Endodermal cell (in vitro differentiated cells): ENCODE data around the gene TATDN2. TPM values are rescaled to one million over a fixed set of nuclear protein-coding genes. Genes with fewer than 3 reads are reported as not detected.

Experiments
- DNase-seq: peaks from one replicate; pipeline ENCODE4 v3.0.0-alpha.2; 2017
- H3K27ac ChIP-seq: 2 replicates; pipeline ENCODE4 v1.5.1; 2013; ENCODE audit warnings: mild to moderate bottlenecking, low read depth, low read length, moderate library complexity
- H3K27me3 ChIP-seq: 2 replicates; pipeline ENCODE4 v1.6.1; 2013; ENCODE audit warnings: mild to moderate bottlenecking, low read length, moderate library complexity; ENCODE audit not compliant: insufficient read depth, control insufficient read depth, poor library complexity, severe bottlenecking
- H3K36me3 ChIP-seq: 2 replicates; pipeline ENCODE4 v1.7.0; 2013; ENCODE audit warnings: mild to moderate bottlenecking, low read length, moderate library complexity; ENCODE audit not compliant: control insufficient read depth, insufficient read depth
- H3K4me1 ChIP-seq: one replicate; pipeline ENCODE4 v1.7.0; 2013; ENCODE audit warnings: low read length; ENCODE audit not compliant: control insufficient read depth, insufficient read depth
- H3K4me3 ChIP-seq: 2 replicates; pipeline ENCODE4 v1.5.1; 2013; ENCODE audit warnings: mild to moderate bottlenecking, low read length, moderate library complexity
- H3K9ac ChIP-seq: 2 replicates; pipeline ENCODE4 v1.6.1; 2013; ENCODE audit warnings: mild to moderate bottlenecking, low read length, moderate library complexity; ENCODE audit not compliant: poor library complexity, severe bottlenecking; ENCODE audit errors: extremely low read depth
- H3K9me3 ChIP-seq: 2 replicates; pipeline ENCODE4 v1.6.1; 2013; ENCODE audit warnings: mild to moderate bottlenecking, low read length, moderate library complexity; ENCODE audit not compliant: control insufficient read depth
- H3K27ac Mint-ChIP-seq: 2 replicates; pipeline ENCODE4 v1.8.0; 2020; ENCODE audit warnings: mixed read lengths
- H3K27me3 Mint-ChIP-seq: 2 replicates; pipeline ENCODE4 v1.8.0; 2021; ENCODE audit warnings: mild to moderate bottlenecking, mixed read lengths; ENCODE audit not compliant: insufficient read depth
- H3K36me3 Mint-ChIP-seq: 2 replicates; pipeline ENCODE4 v1.8.0; 2020; ENCODE audit warnings: low read depth, mixed read lengths
- H3K4me1 Mint-ChIP-seq: 2 replicates; pipeline ENCODE4 v1.8.0; 2020; ENCODE audit warnings: mixed read lengths
- H3K4me3 Mint-ChIP-seq: 2 replicates; pipeline ENCODE4 v1.8.0; 2020; ENCODE audit warnings: mild to moderate bottlenecking, moderate library complexity, mixed read lengths
- H3K9me3 Mint-ChIP-seq: 2 replicates; pipeline ENCODE4 v1.8.0; 2020; ENCODE audit warnings: mild to moderate bottlenecking, mixed read lengths
- WGBS, 2 experiments: methylation state at CpG; one replicate each; pipeline versions ENCODE4 v1.1.5 to v1.1.7; 2013; ENCODE audit warnings: missing lambda C conversion rate in 2 of 2, mixed read lengths in 1 of 2; ENCODE audit not compliant: insufficient coverage in 1 of 2, insufficient read length in 1 of 2; 5-methylcytosine and 5-hydroxymethylcytosine counted together
- total RNA-seq, 2 donors: library from RNA; stranded (reverse); fragmentation: NEBNext Ultra II Directional in 1 of 2; extraction: Animal tissue kit (Norgen Biotek cat#: 25700) in 1 of 2; gene quantifications; 2 replicates in 1 of 2; 3 replicates in 1 of 2; pipeline ENCODE4 v1.2.1, GENCODE V29; 2021
- TF ChIP-seq, protein P1 (sequence below): fragments of 200-600 bp; sonication (generic); conservative IDR thresholded peaks from 2 replicates; pipeline ENCODE4 v1.5.0; 2021; ENCODE audit warnings: antibody characterized with exemption, mild to moderate bottlenecking

Gene TATDN2
- total RNA-seq, 2 donors from 2014 or later = 34.0 to 34.1 TPM

DNA sequence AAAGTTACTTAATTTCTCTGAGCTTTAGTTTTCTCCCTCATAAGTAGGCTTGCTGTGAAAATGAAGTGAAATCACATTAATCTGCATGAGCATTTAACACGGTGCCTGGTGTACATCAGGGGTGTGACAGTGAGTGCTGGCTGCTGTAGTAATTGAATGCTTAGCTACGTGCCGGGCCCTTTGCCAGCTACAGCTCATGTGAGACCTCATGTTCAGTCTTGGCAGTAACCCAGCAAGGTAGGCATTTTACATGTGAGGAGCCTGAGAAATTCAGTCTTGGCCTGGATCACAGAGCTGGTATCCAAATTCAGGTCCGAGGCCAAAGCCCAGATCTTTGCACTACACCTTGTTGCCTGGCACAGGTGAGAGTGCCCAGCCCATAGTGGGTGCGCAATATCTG, 35.4 kb downstream of the TATDN2 start:
- Mint-ChIP-seq H3K27ac (no peak overlapping the region), H3K9me3 (no peaks in the 10 kb centered on the region), H3K27me3 (no peaks in the 10 kb centered on the region), H3K36me3 (peaks cover 33% of the 10 kb centered on the region), H3K4me3 (no peak overlapping the region), H3K4me1 (peaks cover 25% of the 10 kb centered on the region)
- DNase-seq = no peak
- Histone ChIP-seq H3K9me3 (no peaks in the 10 kb centered on the region), H3K36me3 (peaks cover 45% of the 10 kb centered on the region), H3K9ac (no peak overlapping the region), H3K27ac (no peak overlapping the region), H3K4me3 (no peak overlapping the region), H3K27me3 (no peaks in the 10 kb centered on the region), H3K4me1 (no peaks in the 10 kb centered on the region)
- WGBS, 2 experiments = 95 to 100% methylated on average over 4 to 5 of the region's 5 CpGs
- TF ChIP-seq, protein P1, sequence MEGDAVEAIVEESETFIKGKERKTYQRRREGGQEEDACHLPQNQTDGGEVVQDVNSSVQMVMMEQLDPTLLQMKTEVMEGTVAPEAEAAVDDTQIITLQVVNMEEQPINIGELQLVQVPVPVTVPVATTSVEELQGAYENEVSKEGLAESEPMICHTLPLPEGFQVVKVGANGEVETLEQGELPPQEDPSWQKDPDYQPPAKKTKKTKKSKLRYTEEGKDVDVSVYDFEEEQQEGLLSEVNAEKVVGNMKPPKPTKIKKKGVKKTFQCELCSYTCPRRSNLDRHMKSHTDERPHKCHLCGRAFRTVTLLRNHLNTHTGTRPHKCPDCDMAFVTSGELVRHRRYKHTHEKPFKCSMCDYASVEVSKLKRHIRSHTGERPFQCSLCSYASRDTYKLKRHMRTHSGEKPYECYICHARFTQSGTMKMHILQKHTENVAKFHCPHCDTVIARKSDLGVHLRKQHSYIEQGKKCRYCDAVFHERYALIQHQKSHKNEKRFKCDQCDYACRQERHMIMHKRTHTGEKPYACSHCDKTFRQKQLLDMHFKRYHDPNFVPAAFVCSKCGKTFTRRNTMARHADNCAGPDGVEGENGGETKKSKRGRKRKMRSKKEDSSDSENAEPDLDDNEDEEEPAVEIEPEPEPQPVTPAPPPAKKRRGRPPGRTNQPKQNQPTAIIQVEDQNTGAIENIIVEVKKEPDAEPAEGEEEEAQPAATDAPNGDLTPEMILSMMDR = no peak

- Mint-ChIP-seq H3K27me3 (no peaks in the 10 kb centered on the region), H3K4me3 (no peak overlapping the region), H3K4me1 (peaks cover 25% of the 10 kb centered on the region), H3K27ac (no peak overlapping the region), H3K9me3 (no peaks in the 10 kb centered on the region), H3K36me3 (peaks cover 29% of the 10 kb centered on the region)
- TF ChIP-seq, protein P1 = no peak
- H3K9me3 ChIP-seq = no peaks in the 10 kb centered on the region
- WGBS, 2 experiments = 92 to 94% methylated on average over 8 to 9 of the region's 9 CpGs
- no peak for DNase-seq
- H3K27me3 ChIP-seq = no peaks in the 10 kb centered on the region
- H3K9ac ChIP-seq = no peak overlapping the region
- H3K27ac ChIP-seq = no peak overlapping the region
- no peaks in the 10 kb centered on the region for H3K4me1 ChIP-seq
- H3K36me3 ChIP-seq = peaks cover 40% of the 10 kb centered on the region
- no peak overlapping the region for H3K4me3 ChIP-seq
Observed at GRCh38 chr3:10284496-10284895, 36.2 kb downstream of the TATDN2 start.

DNA sequence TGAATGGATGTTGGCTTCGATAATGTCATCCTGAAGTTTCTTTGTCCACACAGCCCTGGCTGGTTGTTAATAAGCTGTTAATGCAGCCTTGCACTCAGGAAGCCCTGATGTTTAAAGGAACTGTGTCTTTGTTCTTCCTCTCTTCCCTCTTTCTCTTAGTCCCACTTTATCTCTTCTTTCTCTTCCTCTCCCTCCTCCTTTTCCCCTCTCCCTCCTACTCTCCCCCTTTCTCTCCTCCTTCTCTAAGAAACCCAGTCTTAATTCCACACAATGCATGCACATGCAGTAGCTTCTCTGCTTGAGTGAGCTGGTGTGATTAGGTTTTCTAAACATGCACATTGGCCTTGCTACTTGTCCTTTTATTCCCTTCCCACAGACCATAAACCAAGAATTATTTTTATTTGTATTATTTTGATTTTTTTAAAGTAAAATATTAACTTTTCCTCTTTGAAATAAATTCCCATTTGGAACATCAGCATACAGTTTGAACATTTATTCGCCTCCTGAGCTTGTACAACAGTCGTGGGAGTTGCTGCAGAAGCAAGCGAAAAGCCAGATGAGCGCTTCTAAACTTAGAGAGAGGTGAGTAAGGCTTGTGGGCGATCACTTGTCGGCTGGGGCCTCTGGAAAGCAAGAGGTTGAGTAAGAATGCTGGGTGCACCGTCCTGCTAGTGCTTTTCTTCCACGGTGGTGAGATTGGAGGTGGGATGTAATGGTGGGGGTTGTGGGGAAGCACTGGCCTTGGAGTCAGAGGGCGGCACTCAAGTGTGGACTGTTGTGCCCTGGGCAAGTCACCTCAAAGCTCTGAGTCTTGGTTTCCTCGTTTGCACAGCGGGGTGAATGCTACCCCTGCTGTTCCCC, 37.2 kb downstream of the TATDN2 start:
- 95% methylated on average over 9 to 12 of the region's 12 CpGs for WGBS, 2 experiments
- Mint-ChIP-seq H3K27me3 (no peaks in the 10 kb centered on the region), H3K4me1 (peaks cover 26% of the 10 kb centered on the region), H3K4me3 (no peak overlapping the region), H3K36me3 (peaks cover 19% of the 10 kb centered on the region), H3K27ac (peak overlapping the region; percentile 77), H3K9me3 (no peaks in the 10 kb centered on the region)
- H3K27me3 ChIP-seq = no peaks in the 10 kb centered on the region
- H3K27ac ChIP-seq = peak overlapping the region; percentile 51
- H3K4me1 ChIP-seq = no peaks in the 10 kb centered on the region
- peaks cover 38% of the 10 kb centered on the region for H3K36me3 ChIP-seq
- H3K9me3 ChIP-seq = no peaks in the 10 kb centered on the region
- TF ChIP-seq, protein P1 = no peak
- no peak overlapping the region for H3K9ac ChIP-seq
- H3K4me3 ChIP-seq = no peak overlapping the region
- no peak for DNase-seq
